GM12864 (cell line): ENCODE data around the gene KDELR1.

Source experiments
- DNase-seq: peaks from one replicate; pipeline ENCODE4 v3.0.0-alpha.2; 2011; ENCODE audit warnings: low read depth
- H3K4me3 ChIP-seq: 2 replicates; pipeline ENCODE4 v1.5.1; 2011; ENCODE audit warnings: mild to moderate bottlenecking, low read depth, low read length, control low read depth
- TF ChIP-seq, protein P1 (sequence below): IDR thresholded peaks from 2 replicates; pipeline ENCODE4 v1.5.1; 2011; ENCODE audit warnings: low read depth, mild to moderate bottlenecking, moderate library complexity, low read length, control low read depth, inconsistent platforms; ENCODE audit errors: missing control alignments

Gene KDELR1

DNA sequence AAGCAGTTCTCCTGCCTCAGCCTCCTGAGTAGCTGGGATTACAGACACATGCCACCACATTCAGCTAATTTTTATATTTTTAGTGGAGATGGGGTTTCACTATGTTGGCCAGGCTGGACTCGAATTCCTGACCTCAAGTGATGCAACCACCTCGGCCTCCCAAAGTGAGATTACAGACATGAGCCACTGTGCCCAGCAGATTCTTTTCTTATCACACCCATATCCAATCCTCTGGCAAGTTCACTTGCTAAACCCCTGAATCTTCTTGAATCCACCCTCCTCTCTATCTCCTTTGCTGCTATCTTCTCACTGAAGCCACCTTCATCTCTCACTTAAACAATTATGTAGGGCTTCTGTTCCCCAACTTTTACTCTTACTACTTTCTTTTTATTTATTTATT lies 45.2 kb downstream of the KDELR1 start:
- TF ChIP-seq, protein P1, sequence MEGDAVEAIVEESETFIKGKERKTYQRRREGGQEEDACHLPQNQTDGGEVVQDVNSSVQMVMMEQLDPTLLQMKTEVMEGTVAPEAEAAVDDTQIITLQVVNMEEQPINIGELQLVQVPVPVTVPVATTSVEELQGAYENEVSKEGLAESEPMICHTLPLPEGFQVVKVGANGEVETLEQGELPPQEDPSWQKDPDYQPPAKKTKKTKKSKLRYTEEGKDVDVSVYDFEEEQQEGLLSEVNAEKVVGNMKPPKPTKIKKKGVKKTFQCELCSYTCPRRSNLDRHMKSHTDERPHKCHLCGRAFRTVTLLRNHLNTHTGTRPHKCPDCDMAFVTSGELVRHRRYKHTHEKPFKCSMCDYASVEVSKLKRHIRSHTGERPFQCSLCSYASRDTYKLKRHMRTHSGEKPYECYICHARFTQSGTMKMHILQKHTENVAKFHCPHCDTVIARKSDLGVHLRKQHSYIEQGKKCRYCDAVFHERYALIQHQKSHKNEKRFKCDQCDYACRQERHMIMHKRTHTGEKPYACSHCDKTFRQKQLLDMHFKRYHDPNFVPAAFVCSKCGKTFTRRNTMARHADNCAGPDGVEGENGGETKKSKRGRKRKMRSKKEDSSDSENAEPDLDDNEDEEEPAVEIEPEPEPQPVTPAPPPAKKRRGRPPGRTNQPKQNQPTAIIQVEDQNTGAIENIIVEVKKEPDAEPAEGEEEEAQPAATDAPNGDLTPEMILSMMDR = no peak
- no peak overlapping the region for H3K4me3 ChIP-seq
- DNase-seq = no peak

DNA sequence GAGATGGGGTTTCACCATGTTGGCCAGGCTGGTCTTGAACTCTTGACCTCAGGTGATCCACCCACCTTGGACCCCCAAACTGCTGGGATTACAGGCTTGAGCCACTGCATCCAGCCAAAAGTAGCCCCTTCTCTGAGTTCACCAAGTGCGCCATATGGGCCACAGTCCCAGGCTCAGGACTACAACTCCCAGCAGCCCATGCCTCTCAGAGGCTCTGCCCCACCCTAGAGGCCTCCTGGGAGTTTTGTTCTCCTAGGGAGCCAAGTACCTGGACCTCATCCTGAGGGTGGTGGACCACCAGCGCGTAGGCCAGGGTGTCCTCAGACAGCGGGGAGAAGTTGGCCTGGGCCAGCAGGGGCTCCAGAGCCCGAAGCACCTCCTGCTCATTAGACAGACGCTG lies 46.5 kb downstream of the KDELR1 start:
- H3K4me3 ChIP-seq = no peak overlapping the region
- DNase-seq = no peak
- TF ChIP-seq, protein P1 = no peak

DNA sequence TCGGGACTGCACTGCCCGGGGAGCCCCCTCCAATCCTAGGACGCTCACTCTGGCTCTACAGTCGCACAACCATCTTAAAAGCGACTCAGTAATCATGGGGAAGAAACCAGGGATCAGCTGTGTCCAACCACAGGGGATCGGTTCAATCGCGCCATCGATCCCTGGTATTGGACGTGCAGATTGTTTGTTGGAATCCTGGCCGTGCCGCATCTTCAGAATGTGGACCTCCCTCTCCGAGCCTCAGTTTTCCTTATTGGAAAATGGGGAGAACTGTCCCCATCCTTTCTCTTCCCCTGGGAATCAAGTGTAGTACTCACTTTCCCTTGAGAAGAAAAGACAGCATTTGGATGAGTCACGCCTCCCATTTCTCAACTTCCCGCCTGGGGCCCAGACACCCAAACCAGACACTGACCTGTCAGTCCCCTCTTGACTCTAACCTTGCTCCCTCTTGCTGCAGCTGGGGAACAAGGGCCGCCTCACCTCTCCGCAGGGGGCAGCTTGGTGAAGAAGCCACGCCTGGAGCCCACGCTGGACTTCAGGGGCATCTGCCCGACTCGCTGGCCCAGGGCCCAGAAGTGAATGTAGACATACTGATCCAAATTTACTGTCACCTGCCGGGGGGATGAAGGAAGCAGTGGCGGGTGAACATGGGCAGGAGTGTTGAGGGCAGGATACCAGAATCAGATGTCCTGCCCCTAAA lies 48.4 kb downstream of the KDELR1 start:
- TF ChIP-seq, protein P1 = no peak
- DNase-seq = no peak
- no peak overlapping the region for H3K4me3 ChIP-seq

DNA sequence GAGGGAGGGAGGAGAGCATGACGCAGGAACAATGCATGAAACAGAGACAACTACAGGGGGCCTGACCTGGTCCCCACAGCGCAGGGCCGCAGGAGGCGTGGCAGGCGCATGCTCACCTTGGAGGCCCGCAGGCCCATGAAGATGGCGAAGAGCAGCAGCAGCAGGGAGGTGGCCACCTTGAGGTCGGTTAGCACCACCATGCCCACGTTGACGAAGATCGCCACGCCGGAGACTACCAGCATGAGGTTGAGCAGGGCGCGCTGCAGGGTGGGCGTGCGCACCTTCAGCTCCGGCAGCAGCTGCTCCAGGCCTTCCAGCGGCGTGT lies 49.0 kb downstream of the KDELR1 start:
- DNase-seq = no peak
- H3K4me3 ChIP-seq = no peak overlapping the region
- TF ChIP-seq, protein P1 = no peak

DNA sequence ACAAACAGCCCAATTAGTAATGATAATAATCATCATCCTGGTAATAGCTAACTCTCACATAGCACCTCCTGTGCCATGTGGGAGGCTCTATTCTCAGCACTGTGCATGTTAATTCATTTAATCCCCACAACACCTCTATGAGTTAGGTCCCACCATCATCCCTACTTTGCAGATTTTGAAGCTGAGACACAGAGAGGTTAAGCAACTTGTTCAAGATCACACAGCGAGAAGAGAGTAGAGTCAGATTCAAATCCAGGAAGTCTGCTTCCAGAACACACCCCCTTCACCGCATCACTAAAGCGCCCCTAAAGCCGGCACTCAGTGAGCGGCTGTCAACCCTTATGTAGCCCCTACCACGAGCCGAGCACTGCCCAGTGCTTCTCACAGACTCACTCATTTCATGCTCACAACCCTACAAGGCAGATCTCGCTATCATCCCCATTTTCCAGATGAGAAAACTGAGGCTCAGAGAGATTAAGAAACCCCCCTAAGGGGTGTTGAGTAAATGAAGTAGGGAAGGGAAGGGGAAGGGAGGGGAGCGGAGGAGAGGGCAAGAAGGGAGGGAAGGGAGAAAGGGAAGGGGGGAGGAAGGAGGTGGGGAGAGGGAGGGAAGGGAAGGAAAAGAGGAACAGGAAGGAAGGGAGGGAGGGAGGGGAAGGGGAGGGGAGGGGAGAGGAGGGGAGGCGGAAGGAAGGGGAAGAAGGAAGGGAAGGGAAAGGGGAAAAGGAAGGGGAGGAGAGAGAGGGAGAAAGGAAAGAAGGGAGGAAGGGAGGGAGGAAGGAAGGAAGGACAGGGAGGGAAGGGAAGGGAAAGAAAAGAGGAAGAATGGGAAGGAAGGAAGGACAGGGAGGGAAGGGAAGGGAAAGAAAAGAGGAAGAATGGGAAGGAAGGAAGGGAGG lies 49.6 kb downstream of the KDELR1 start:
- no peak for DNase-seq
- TF ChIP-seq, protein P1 = no peak
- H3K4me3 ChIP-seq = no peak overlapping the region

DNA sequence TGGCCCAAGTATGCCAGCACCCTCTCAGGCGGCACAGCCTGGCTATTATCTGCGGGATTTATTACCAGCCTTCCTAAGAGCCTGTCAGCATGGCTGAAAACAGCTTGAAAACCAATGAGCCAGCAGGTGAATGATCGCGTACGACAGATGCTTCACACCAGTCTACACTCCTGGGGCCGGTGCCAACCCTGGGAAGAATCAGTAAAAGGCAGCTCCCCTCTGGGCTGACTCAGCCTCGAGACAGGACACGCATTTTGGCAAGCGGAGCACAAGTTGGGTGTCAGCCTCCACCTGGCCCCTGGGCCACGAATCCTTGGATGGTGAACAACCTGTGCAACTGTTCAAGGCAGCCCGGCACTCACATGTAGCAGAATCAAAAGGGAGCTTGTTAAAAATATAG lies 50.4 kb downstream of the KDELR1 start:
- no peak for DNase-seq
- H3K4me3 ChIP-seq = no peak overlapping the region
- TF ChIP-seq, protein P1 = no peak
